Fibroblast of skin of left quadriceps (primary cell): ENCODE measurements around the gene MPP3.
"Not testable (repeated sequence)": the region's sequence is repeated elsewhere in the genome, so short reads cannot be mapped to it uniquely, and the experiment has no call there.

Source experiments
- DNase-seq, 2 experiments: peaks; one replicate each; pipeline ENCODE4 v3.0.0-alpha.2; 2013; ENCODE audit warnings: low read depth in 2 of 2

MPP3 gene

GRCh38 chr17:43861960-43862359 is 29.0 kb upstream of the MPP3 start:
- DNase-seq, result no peak

- no peak for DNase-seq
Observed at GRCh38 chr17:43860927-43861622, 28.1 kb upstream of the MPP3 start.

GRCh38 chr17:43860077-43860725 is 27.3 kb upstream of the MPP3 start:
- no peak for DNase-seq

- DNase-seq, result no peak
Observed at GRCh38 chr17:43857957-43858600, 25.1 kb upstream of the MPP3 start.

- no peak for DNase-seq
Observed at GRCh38 chr17:43857141-43857540, 24.2 kb upstream of the MPP3 start.

GRCh38 chr17:43856141-43856540 is 23.2 kb upstream of the MPP3 start:
- no peak for DNase-seq

- no peak for DNase-seq
Observed at GRCh38 chr17:43855061-43855460, 22.1 kb upstream of the MPP3 start.

GRCh38 chr17:43854498-43854897 is 21.6 kb upstream of the MPP3 start:
- DNase-seq, result no peak

- DNase-seq, result no peak
Observed at GRCh38 chr17:43853546-43853945, 20.6 kb upstream of the MPP3 start.

- DNase-seq, result no peak
Observed at GRCh38 chr17:43852571-43852970, 19.6 kb upstream of the MPP3 start.

- DNase-seq, result no peak
Observed at GRCh38 chr17:43849116-43849515, 16.2 kb upstream of the MPP3 start.

GRCh38 chr17:43848601-43849000 is 15.7 kb upstream of the MPP3 start:
- DNase-seq, result no peak

- no peak for DNase-seq
Observed at GRCh38 chr17:43846963-43847371, 14.0 kb upstream of the MPP3 start, which contains the start of gene CD300LG. TSS of gene CD300LG (plus strand) at chr17:43847176. CDS start at chr17:43847217, 41 bp downstream.

- DNase-seq, result peak; percentile 32 to 37
Observed at GRCh38 chr17:43846221-43846712, 13.3 kb upstream of the MPP3 start.

- no peak for DNase-seq
Observed at GRCh38 chr17:43845766-43846165, 12.8 kb upstream of the MPP3 start.

- no peak for DNase-seq
Observed at GRCh38 chr17:43844241-43844640, 11.3 kb upstream of the MPP3 start.

GRCh38 chr17:43842975-43843325 is 10.0 kb upstream of the MPP3 start:
- no peak for DNase-seq

GRCh38 chr17:43842091-43842974 is 9.4 kb upstream of the MPP3 start:
- not testable (repeated sequence) for DNase-seq

GRCh38 chr17:43841282-43841681 is 8.3 kb upstream of the MPP3 start:
- DNase-seq, result no peak

- no peak for DNase-seq
Observed at GRCh38 chr17:43840814-43841213, 7.9 kb upstream of the MPP3 start.

- DNase-seq, result no peak
Observed at GRCh38 chr17:43839670-43840108, 6.7 kb upstream of the MPP3 start.

GRCh38 chr17:43834106-43834505 is 1.2 kb upstream of the MPP3 start:
- DNase-seq, result peak; percentile 53 to 57
